PC-9 (cell line): ENCODE results near the gene LAMC1. TPM values are rescaled to one million over a fixed set of nuclear protein-coding genes. Genes with fewer than 3 reads are reported as not detected.
A peak's percentile ranks its signal among the peaks of the same experiment; 100 is the strongest.

ENCODE experiments used
- BruUV-seq: library from RNA; stranded (reverse); fragments of 400-500 nt; replicated peaks from 2 replicates; lab custom pipeline; 2021; lab: Mats Ljungman, UMichigan
- CTCF ChIA-PET: fragments of 300-600 bp; sonication (Branson Sonifier 250); formaldehyde crosslinking; loops from one replicate; lab custom pipeline; 2022; ENCODE audit warnings: antibody characterized with exemption; lab: Charles Lee
- POLR2A ChIA-PET: fragments of 300-600 bp; sonication (Branson Sonifier 250); formaldehyde crosslinking; loops from one replicate; lab custom pipeline; 2022; ENCODE audit warnings: antibody characterized with exemption; ENCODE audit not compliant: unreplicated experiment; lab: Charles Lee
- DNase-seq, 2 experiments: peaks; one replicate each; pipeline versions ENCODE4 v3.0.0 to v3.0.0-alpha.2; 2015 to 2022; ENCODE audit warnings: mixed read lengths in 1 of 2
- H2AFZ ChIP-seq: fragments of 200-600 bp; sonication (generic); 2 replicates; pipeline ENCODE4 v1.8.1; 2017; ENCODE audit warnings: antibody characterized with exemption
- H3F3A ChIP-seq: fragments of 200-600 bp; sonication (generic); 2 replicates; pipeline ENCODE4 v1.8.1; 2017; ENCODE audit warnings: antibody characterized with exemption, mild to moderate bottlenecking, low read depth; ENCODE audit not compliant: insufficient read depth
- H3K27ac ChIP-seq: fragments of 200-600 bp; sonication (generic); 2 replicates; pipeline ENCODE4 v1.6.1; 2016; ENCODE audit warnings: mixed run types
- H3K27me3 ChIP-seq: fragments of 200-600 bp; sonication (generic); 2 replicates; pipeline ENCODE4 v1.6.1; 2016; ENCODE audit warnings: low read depth, mixed run types; ENCODE audit not compliant: insufficient read depth
- H3K36me3 ChIP-seq: fragments of 200-600 bp; sonication (generic); 2 replicates; pipeline ENCODE4 v1.6.1; 2016; ENCODE audit warnings: low read depth, mixed run types
- H3K4me1 ChIP-seq: fragments of 200-600 bp; sonication (generic); replicated peaks from 2 replicates; pipeline ENCODE4 v1.6.1; 2016; ENCODE audit warnings: mixed run types; ENCODE audit not compliant: insufficient read depth
- H3K4me2 ChIP-seq: fragments of 200-600 bp; sonication (generic); 2 replicates; pipeline ENCODE4 v1.6.1; 2017; ENCODE audit warnings: mixed run types
- H3K4me3 ChIP-seq: fragments of 200-600 bp; sonication (generic); 2 replicates; pipeline ENCODE4 v1.6.1; 2016; ENCODE audit warnings: mixed run types
- H3K79me2 ChIP-seq: fragments of 200-600 bp; sonication (generic); 2 replicates; pipeline ENCODE4 v1.6.1; 2017; ENCODE audit warnings: low read depth, mixed run types
- H3K9me2 ChIP-seq: fragments of 200-600 bp; sonication (generic); 2 replicates; pipeline ENCODE4 v1.8.1; 2017; ENCODE audit warnings: mild to moderate bottlenecking; ENCODE audit not compliant: insufficient read depth
- H3K9me3 ChIP-seq: fragments of 200-600 bp; sonication (generic); 2 replicates; pipeline ENCODE4 v1.8.1; 2016; ENCODE audit warnings: low read depth; ENCODE audit not compliant: insufficient read depth
- H4K20me1 ChIP-seq: fragments of 200-600 bp; sonication (generic); 2 replicates; pipeline ENCODE4 v1.8.1; 2017; ENCODE audit not compliant: insufficient read depth
- EZH2 ChIP-seq: fragments of 200-600 bp; sonication (generic); IDR thresholded peaks from 2 replicates; pipeline ENCODE4 v1.8.0; 2017; ENCODE audit warnings: antibody characterized with exemption, low read depth
- intact Hi-C: fragments of 100-400 bp; cut with micrococcal nuclease; formaldehyde crosslinking; loops from one replicate; pipeline ENCODE4 v1.10.0; 2022; ENCODE audit not compliant: unreplicated experiment
- total RNA-seq: library from RNA; stranded (reverse); gene quantifications from 2 replicates; pipeline ENCODE4 v1.2.3, GENCODE V29; 2021
- TF ChIP-seq, protein P1 (sequence below): fragments of 200-600 bp; sonication (generic); conservative IDR thresholded peaks from 2 replicates; pipeline ENCODE4 v1.6.1; 2017; ENCODE audit warnings: mixed run types, antibody characterized with exemption, mild to moderate bottlenecking, moderate library complexity

Gene LAMC1
- total RNA-seq, 1 experiment from 2014 or later: 95.5 TPM

- Histone ChIP-seq H3K4me2 (peak within 1 kb of the TSS; percentile 83), H3K9me2 (no peaks in the 10 kb centered on the region), H3K9me3 (no peaks in the 10 kb centered on the region), H2AFZ (peak within 1 kb of the TSS; percentile 80), H3K4me3 (peak within 1 kb of the TSS; percentile 75), H3K36me3 (no peaks in the 10 kb centered on the region), H3K79me2 (peaks cover 46% of the 10 kb centered on the region), H3K27me3 (no peaks in the 10 kb centered on the region), H4K20me1 (no peaks in the 10 kb centered on the region), H3F3A (peaks cover 27% of the 10 kb centered on the region), H3K4me1 (peaks cover 42% of the 10 kb centered on the region), H3K27ac (peak within 1 kb of the TSS; percentile 85)
- no peak for TF ChIP-seq EZH2
- TF ChIP-seq, protein P1, sequence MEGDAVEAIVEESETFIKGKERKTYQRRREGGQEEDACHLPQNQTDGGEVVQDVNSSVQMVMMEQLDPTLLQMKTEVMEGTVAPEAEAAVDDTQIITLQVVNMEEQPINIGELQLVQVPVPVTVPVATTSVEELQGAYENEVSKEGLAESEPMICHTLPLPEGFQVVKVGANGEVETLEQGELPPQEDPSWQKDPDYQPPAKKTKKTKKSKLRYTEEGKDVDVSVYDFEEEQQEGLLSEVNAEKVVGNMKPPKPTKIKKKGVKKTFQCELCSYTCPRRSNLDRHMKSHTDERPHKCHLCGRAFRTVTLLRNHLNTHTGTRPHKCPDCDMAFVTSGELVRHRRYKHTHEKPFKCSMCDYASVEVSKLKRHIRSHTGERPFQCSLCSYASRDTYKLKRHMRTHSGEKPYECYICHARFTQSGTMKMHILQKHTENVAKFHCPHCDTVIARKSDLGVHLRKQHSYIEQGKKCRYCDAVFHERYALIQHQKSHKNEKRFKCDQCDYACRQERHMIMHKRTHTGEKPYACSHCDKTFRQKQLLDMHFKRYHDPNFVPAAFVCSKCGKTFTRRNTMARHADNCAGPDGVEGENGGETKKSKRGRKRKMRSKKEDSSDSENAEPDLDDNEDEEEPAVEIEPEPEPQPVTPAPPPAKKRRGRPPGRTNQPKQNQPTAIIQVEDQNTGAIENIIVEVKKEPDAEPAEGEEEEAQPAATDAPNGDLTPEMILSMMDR: peak; percentile 63
- BruUV-seq: no TSS peak
- DNase-seq: peak; percentile 89 to 98
- intact Hi-C loops: loop anchor here (1.0 to 2.0 kb wide), 5 partner anchors 26 to 224 kb away; no protein-coding TSS in a partner anchor
- ChIA-PET CTCF (interaction anchor here (0.9 kb wide), 1 partner anchor 164 kb away, joined by 3 read pairs; no protein-coding TSS in a partner anchor), POLR2A (interaction anchor here (0.5 to 0.6 kb wide), 2 partner anchors 37 to 195 kb away, joined by 3 to 4 read pairs; no protein-coding TSS in a partner anchor)
These were observed 162.8 kb downstream of the LAMC1 start, which contains the start of gene LAMC2 for GRCh38 chr1:183185941-183186490. Gene LAMC2 (plus strand): TSS chr1:183186264. CDS start chr1:183186353, 89 bp downstream.

GRCh38 chr1:183186841-183187240 is 163.6 kb downstream of the LAMC1 start:
- peaks cover 54% of the 10 kb centered on the region for H3K79me2 ChIP-seq
- POLR2A ChIA-PET: interaction anchor here (0.6 kb wide), 2 partner anchors 38 to 212 kb away, joined by 3 to 4 read pairs; no protein-coding TSS in a partner anchor
- no peaks in the 10 kb centered on the region for H4K20me1 ChIP-seq
- DNase-seq: peak in 1 of 2 experiments; percentile 52
- CTCF ChIA-PET: interaction anchor here (0.9 kb wide), 1 partner anchor 165 kb away, joined by 3 read pairs; no protein-coding TSS in a partner anchor
- H3F3A ChIP-seq: peaks cover 23% of the 10 kb centered on the region
- no peaks in the 10 kb centered on the region for H3K27me3 ChIP-seq
- no peaks in the 10 kb centered on the region for H3K9me2 ChIP-seq
- intact Hi-C loops: loop anchor here (1.0 to 2.0 kb wide), 5 partner anchors 27 to 225 kb away; no protein-coding TSS in a partner anchor
- BruUV-seq: no TSS peak
- H3K36me3 ChIP-seq: no peaks in the 10 kb centered on the region
- TF ChIP-seq, protein P1: no peak
- no peak for TF ChIP-seq EZH2
- H3K9me3 ChIP-seq: no peaks in the 10 kb centered on the region
- peak overlapping the region; percentile 80 for H2AFZ ChIP-seq
- H3K4me2 ChIP-seq: peak overlapping the region; percentile 83
- peak overlapping the region; percentile 75 for H3K4me3 ChIP-seq
- H3K4me1 ChIP-seq: peaks cover 44% of the 10 kb centered on the region
- peak overlapping the region; percentile 85 for H3K27ac ChIP-seq

DNA sequence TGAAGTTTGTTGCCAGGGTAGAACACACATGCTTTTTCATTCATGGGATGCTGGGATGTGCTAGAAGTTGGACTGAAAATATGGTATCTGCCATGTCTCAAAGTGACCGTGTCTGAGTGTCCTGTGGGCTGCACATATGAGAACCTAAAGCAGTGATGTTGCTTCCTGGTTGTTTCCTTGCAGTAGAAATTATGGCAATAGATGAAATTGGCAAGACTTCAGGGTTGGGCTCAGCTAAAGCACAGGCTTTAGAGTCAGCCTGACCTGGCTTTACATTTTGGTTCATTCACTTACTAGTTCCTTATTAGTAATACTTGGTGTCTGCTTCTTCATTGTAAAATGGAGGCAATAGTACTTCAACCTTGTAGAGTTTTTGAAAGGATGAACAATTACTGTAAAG is 165.0 kb downstream of the LAMC1 start:
- TF ChIP-seq, protein P1: no peak
- no peak for TF ChIP-seq EZH2
- H3K9me3 ChIP-seq: no peaks in the 10 kb centered on the region
- peak overlapping the region; percentile 75; the same call in 1 of the 2 replicates for H3K4me3 ChIP-seq
- no peaks in the 10 kb centered on the region for H4K20me1 ChIP-seq
- H3F3A ChIP-seq: peaks cover 23% of the 10 kb centered on the region
- H3K79me2 ChIP-seq: peaks cover 68% of the 10 kb centered on the region
- intact Hi-C loops: no loop called here
- H3K4me1 ChIP-seq: peaks cover 44% of the 10 kb centered on the region
- no peaks in the 10 kb centered on the region for H3K9me2 ChIP-seq
- no peak overlapping the region for H2AFZ ChIP-seq
- no TSS peak for BruUV-seq
- H3K27ac ChIP-seq: no peak overlapping the region
- CTCF ChIA-PET: no interaction called here
- no peaks in the 10 kb centered on the region for H3K27me3 ChIP-seq
- POLR2A ChIA-PET: interaction anchor here (0.6 kb wide), 1 partner anchor 1390 kb away, joined by 4 read pairs; no protein-coding TSS in a partner anchor
- H3K36me3 ChIP-seq: 0 out of 2 replicates have a peak, but pooled peaks cover 4% of the 10 kb centered on the region
- DNase-seq: no peak
- H3K4me2 ChIP-seq: peak overlapping the region; percentile 83
